Keratinocyte (primary cell): ENCODE results near the gene EPHB2.

Experiments
- CTCF ChIP-seq, 3 experiments: IDR thresholded peaks in 1 of 3; conservative IDR thresholded peaks in 1 of 3; optimal IDR thresholded peaks in 1 of 3; 2 replicates in 2 of 3; 3 replicates in 1 of 3; pipeline versions ENCODE3 to v1.5.1; 2011; ENCODE audit warnings: low read length in 3 of 3, mild to moderate bottlenecking in 3 of 3, moderate library complexity in 2 of 3, control low read depth in 1 of 3, inconsistent platforms in 1 of 3; ENCODE audit not compliant: insufficient read depth in 2 of 3; ENCODE audit errors: extremely low read depth in 1 of 3
- EZH2 ChIP-seq: IDR thresholded peaks from one replicate; pipeline ENCODE4 v1.6.1; 2012; ENCODE audit warnings: inconsistent platforms, mild to moderate bottlenecking, low read length, moderate library complexity

- TF ChIP-seq CTCF (optimal IDR thresholded peaks at IDR 0.05 in 1 of 3, IDR thresholded peaks at IDR 0.05 in 1 of 3, conservative IDR thresholded peaks at IDR 0.05 in 1 of 3; ENCODE audit: extremely low read depth in 1 of 3, insufficient read depth in 2 of 3, low read length in 3 of 3) (no peak), EZH2 (no peak)
Observed at GRCh38 chr1:22681556-22682276, 28.9 kb upstream of the EPHB2 start.
